Choroid plexus epithelial cell (primary cell): ENCODE data around the gene NLGN2.

ENCODE experiments used
- DNase-seq: peaks from one replicate; pipeline ENCODE4 v3.0.0-alpha.2; 2010; ENCODE audit warnings: low read depth
- H3K4me3 ChIP-seq: 2 replicates; pipeline ENCODE4 v1.5.1; 2011; ENCODE audit warnings: low read depth, mild to moderate bottlenecking, control low read depth, low read length, moderate library complexity
- TF ChIP-seq, protein P1 (sequence below): conservative IDR thresholded peaks from 2 replicates; pipeline ENCODE4 v1.5.1; 2011; ENCODE audit warnings: low read depth, mild to moderate bottlenecking, control low read depth, inconsistent platforms, low read length, moderate library complexity

The NLGN2 gene

GRCh38 chr17:7370853-7371252 is 36.8 kb upstream of the NLGN2 start:
- H3K4me3 ChIP-seq: no peak overlapping the region
- TF ChIP-seq, protein P1, sequence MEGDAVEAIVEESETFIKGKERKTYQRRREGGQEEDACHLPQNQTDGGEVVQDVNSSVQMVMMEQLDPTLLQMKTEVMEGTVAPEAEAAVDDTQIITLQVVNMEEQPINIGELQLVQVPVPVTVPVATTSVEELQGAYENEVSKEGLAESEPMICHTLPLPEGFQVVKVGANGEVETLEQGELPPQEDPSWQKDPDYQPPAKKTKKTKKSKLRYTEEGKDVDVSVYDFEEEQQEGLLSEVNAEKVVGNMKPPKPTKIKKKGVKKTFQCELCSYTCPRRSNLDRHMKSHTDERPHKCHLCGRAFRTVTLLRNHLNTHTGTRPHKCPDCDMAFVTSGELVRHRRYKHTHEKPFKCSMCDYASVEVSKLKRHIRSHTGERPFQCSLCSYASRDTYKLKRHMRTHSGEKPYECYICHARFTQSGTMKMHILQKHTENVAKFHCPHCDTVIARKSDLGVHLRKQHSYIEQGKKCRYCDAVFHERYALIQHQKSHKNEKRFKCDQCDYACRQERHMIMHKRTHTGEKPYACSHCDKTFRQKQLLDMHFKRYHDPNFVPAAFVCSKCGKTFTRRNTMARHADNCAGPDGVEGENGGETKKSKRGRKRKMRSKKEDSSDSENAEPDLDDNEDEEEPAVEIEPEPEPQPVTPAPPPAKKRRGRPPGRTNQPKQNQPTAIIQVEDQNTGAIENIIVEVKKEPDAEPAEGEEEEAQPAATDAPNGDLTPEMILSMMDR: no peak
- no peak for DNase-seq

GRCh38 chr17:7374353-7374752 is 33.3 kb upstream of the NLGN2 start:
- no peak for DNase-seq
- H3K4me3 ChIP-seq: no peak overlapping the region
- TF ChIP-seq, protein P1: no peak

GRCh38 chr17:7379134-7379533 is 28.5 kb upstream of the NLGN2 start:
- no peak overlapping the region for H3K4me3 ChIP-seq
- no peak for DNase-seq
- TF ChIP-seq, protein P1: no peak

DNA sequence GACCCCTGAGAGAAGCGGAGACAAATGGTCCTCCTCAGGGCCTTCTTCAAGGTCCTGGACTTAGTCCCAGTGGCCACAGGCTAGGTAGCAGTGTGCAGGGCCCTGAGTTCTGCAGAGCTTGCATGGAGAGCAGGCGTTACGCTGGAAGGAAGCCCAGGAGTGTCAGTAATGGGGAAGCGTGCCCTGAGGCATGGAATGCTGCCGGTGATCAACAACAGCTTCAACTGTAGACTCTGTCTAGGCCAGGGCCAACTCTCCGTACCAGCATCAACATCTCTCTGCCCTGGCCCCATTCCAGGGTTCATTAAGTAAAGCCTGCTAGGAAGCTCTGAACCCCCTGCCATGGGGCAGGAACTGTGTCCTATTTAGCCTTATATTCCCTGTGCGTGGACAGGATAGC is 27.3 kb upstream of the NLGN2 start:
- no peak for DNase-seq
- no peak overlapping the region for H3K4me3 ChIP-seq
- TF ChIP-seq, protein P1: no peak

DNA sequence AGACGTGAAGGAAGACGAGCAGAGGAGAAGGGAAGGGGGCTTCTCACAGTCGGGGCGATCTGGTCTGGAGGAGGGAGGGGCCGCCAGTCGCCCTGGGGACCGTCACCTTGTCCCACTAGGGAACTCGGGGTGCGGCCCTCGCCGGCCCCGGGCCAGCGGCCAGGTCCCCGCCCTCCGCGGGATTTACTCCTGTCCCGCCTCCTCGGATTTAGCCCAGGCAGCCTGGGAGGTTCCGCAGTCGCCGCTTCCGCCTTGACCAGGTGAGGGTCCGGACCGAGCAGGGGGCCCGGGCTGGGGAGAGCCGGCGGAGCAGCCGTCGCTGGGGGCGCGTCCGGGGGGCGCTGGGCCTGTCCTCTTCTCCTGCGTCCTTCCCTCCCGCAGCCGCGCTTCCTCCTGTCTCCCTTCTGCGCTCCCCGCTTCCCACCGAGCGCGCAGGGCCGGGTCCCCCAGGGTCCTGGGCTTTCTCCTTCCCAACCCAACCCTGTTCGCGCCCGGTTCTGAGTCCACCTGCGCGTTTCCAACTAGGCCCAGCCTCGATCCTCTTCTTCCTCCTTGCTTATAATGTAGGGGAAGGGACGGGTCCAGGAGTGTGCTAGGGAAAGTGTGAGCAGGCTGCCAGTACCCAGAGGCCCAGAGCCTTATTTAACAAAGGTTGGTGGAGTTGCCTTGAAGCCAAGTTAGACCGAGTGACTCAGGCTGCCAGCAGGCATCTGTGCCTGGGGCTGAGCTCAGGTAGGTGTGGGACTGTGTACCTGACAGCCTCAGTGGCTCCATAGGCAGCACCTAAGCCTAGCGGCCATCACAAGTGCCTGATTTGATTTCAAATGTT is 26.6 kb upstream of the NLGN2 start, which contains the start of gene TNK1:
TNK1 (plus strand) TSS at position 235 of the 829 bp plus-strand sequence. CDS start 1,838 bp downstream, outside the sequence.
- H3K4me3 ChIP-seq: peak within 1 kb of the TSS; percentile 24
- no peak for DNase-seq
- TF ChIP-seq, protein P1: no peak

GRCh38 chr17:7382901-7383300 is 24.7 kb upstream of the NLGN2 start:
- no peak for DNase-seq
- H3K4me3 ChIP-seq: no peak overlapping the region
- TF ChIP-seq, protein P1: no peak

DNA sequence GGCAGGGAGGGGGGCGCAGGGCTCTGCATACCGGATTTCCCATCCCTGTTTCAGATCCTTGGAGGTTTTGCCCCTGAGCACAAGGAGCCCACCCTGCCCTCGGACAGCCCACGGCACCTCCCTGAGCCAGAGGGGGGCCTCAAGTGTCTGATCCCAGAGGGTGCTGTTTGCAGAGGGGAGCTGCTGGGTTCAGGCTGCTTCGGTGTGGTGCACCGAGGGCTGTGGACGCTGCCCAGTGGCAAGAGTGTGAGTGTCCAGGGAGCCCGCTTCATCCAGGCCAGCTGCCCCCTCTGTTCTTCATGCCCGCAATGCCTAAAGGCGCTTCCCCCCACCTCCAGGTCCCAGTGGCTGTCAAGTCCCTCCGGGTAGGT is 24.3 kb upstream of the NLGN2 start:
- no peak overlapping the region for H3K4me3 ChIP-seq
- no peak for DNase-seq
- TF ChIP-seq, protein P1: no peak
